IPS-15b (cell line): ENCODE measurements around the gene CCDC85C.

Experiments used
- H3K27me3 ChIP-seq: one replicate; pipeline ENCODE4 v1.6.1; 2013; ENCODE audit warnings: low read length; ENCODE audit not compliant: control insufficient read depth, insufficient read depth
- H3K36me3 ChIP-seq: one replicate; pipeline ENCODE4 v1.6.1; 2013; ENCODE audit warnings: low read length; ENCODE audit not compliant: control insufficient read depth, insufficient read depth
- H3K4me1 ChIP-seq: one replicate; pipeline ENCODE4 v1.6.1; 2013; ENCODE audit warnings: mild to moderate bottlenecking, low read length; ENCODE audit not compliant: control insufficient read depth, insufficient read depth
- H3K4me3 ChIP-seq: one replicate; pipeline ENCODE4 v1.5.1; 2013; ENCODE audit warnings: low read depth, low read length
- H3K9ac ChIP-seq: one replicate; pipeline ENCODE4 v1.6.1; 2013; ENCODE audit warnings: low read depth, mild to moderate bottlenecking, low read length
- H3K9me3 ChIP-seq: one replicate; pipeline ENCODE4 v1.6.1; 2013; ENCODE audit warnings: mild to moderate bottlenecking, low read length; ENCODE audit not compliant: control insufficient read depth, insufficient read depth

Gene CCDC85C

DNA sequence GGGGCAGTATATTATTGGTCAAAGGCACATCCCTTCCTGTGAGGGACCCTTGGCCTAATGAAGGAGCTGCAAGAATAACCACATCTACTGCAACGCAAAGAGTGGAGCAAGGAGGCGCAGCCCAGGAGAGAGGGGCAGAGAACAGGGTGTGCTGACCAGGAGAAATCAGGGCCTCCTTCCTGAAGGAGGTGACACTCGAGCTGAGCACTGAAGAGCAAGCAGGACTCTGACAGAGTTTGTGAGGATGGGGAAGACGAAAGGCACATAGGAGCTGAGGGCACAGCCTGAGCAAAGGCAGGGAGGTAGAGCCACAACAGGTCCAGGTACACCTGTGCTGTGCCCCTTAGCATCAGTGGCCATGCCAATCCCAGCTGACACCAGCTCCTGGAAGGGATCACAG, 60.6 kb downstream of the CCDC85C start:
- no peaks in the 10 kb centered on the region for H3K9me3 ChIP-seq
- H3K9ac ChIP-seq = no peak overlapping the region
- no peaks in the 10 kb centered on the region for H3K27me3 ChIP-seq
- no peak overlapping the region for H3K4me3 ChIP-seq
- no peaks in the 10 kb centered on the region for H3K36me3 ChIP-seq
- peaks cover 17% of the 10 kb centered on the region for H3K4me1 ChIP-seq

DNA sequence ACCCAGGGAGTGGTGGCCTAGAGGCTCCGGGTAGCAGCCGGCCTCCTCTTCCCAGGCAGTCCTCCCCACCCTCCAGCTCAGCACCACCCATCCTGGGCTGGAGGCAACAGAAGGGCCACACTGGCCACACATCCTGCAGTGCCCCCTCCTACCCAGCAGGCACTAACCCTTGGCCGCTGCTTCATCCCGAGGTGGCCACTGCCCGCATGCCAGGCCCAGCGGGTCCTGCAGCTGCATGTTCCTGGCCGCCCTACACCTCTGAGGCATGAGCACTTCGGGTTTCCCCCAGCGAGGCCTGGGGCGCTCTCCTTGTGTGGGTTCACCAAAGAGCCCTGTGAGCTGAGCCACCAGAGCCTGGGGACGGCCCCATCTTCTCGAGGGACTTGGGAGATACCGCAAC, 61.4 kb downstream of the CCDC85C start:
- Histone ChIP-seq H3K36me3 (no peaks in the 10 kb centered on the region), H3K4me3 (no peak overlapping the region), H3K27me3 (no peaks in the 10 kb centered on the region), H3K9ac (no peak overlapping the region), H3K4me1 (peaks cover 19% of the 10 kb centered on the region), H3K9me3 (no peaks in the 10 kb centered on the region)

DNA sequence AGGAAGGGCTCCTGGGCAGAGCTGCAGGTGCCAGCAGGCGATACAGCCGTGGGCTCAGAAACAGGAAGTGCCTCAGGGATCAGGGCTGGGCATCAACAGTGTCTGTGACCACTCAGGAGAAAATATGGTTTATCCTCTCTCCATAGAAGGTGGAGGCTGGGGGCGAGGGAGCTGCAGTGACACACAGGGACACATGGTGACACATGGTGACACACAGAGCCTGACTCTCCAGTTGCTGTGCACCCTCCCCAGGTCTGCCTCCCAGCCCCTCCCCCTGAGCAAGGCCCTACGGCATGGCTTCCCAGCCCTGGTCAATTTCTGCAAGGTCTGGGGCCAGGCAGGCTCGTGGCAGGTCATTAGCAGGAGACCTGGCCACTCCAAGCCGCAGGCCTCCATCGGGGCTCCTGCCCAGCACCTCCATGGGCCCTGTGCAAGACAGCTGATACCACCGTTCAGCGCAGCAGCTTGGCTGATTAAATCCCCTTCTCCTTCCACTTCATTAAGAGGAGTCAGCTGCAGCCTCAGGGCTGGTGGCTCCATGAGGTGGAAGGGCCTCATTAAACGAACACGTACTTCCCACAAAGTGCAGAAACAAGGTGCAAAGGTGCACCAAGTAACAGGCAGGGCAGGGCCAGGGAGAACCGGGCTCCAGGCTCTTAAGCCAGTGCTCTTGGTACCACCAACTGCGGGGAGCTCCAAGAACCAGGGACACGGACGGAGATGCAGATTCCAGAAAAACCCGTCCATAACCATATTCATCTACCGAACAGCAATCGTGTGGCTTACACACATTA, 62.1 kb downstream of the CCDC85C start:
- Histone ChIP-seq H3K4me1 (peaks cover 19% of the 10 kb centered on the region), H3K36me3 (no peaks in the 10 kb centered on the region), H3K4me3 (no peak overlapping the region), H3K9ac (no peak overlapping the region), H3K27me3 (no peaks in the 10 kb centered on the region), H3K9me3 (no peaks in the 10 kb centered on the region)

DNA sequence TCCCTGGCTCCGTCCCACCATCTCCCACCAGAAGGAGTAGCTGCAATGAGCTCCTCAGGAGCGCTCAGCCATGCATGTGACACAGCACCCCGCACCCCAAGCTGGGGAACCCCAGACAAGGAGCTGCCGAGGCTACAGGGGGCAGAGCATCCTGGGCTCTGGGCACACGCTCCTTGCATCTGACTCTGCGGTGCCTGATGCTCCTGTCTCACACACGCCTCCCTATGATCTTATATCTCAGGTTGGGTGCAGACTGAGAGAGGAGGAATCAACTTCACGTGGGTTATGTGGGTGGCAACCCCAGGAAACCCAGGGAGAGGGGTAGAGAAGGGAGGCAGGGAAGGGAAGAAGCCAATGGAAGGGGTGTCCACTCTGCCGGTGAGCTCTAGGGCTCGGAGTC, 62.8 kb downstream of the CCDC85C start:
- Histone ChIP-seq H3K36me3 (no peaks in the 10 kb centered on the region), H3K9ac (no peak overlapping the region), H3K27me3 (no peaks in the 10 kb centered on the region), H3K4me1 (peaks cover 14% of the 10 kb centered on the region), H3K9me3 (no peaks in the 10 kb centered on the region), H3K4me3 (no peak overlapping the region)

DNA sequence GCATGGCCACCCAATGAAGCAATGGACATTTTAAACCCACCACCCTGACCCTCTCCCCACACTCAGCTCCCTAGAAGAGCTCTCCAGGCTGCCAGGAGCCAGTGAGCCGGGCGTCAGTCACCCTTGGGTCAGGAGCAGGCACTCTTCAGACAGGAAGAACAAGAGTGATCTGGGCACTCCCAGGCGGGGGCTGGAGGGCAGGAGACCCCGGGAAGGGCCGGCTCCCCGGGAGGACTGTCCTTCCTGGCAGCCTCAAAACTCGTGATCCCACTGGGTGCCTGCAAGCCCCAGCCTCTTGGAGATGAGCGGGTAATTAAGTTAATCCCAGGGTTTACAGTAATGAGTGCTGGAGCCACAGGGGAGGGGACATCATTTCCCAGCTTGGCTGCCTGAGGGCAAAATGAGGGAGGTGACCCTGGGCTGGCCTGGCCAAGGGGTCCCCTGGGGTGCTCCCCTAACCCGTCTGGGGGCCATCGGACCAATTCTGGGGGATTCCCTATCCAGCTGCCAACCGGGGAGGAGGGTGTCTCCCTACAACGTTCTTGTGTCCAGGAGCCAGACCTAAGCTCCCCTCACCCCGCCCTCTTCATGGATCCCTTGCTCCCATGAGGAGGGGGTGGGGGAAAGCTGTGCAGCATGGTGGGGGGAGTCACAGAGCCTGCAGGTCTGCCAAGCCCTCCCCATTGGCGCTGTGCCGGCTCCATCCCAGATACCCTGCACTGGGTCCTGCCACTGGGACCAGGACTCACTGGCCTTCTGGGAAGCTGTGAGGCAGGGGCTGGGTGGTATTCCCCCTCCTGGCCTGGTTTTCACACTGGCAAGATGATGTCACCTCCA, 63.6 kb downstream of the CCDC85C start:
- H3K9ac ChIP-seq = no peak overlapping the region
- no peaks in the 10 kb centered on the region for H3K36me3 ChIP-seq
- no peaks in the 10 kb centered on the region for H3K9me3 ChIP-seq
- H3K4me3 ChIP-seq = no peak overlapping the region
- H3K4me1 ChIP-seq = peaks cover 7% of the 10 kb centered on the region
- no peaks in the 10 kb centered on the region for H3K27me3 ChIP-seq

DNA sequence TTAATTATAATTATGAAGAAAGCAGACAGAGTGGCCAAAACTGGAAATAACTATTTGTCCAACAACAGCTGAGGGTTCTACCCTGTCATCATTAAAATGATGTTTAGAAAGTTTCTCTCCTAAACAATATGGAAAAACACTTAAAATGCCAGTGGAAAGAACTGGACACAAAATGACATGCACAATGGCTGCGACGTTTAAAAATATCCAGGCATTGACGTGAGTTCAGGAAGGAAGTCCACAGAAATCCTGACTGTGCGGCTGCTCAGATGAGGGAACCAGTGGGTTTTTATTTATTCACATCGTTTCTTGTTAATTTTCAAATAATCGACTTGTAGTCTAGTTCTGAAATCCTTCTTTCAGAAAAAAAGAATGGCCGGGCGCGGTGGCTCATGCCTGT, 64.5 kb downstream of the CCDC85C start:
- Histone ChIP-seq H3K36me3 (peaks cover 5% of the 10 kb centered on the region), H3K9ac (no peak overlapping the region)

DNA sequence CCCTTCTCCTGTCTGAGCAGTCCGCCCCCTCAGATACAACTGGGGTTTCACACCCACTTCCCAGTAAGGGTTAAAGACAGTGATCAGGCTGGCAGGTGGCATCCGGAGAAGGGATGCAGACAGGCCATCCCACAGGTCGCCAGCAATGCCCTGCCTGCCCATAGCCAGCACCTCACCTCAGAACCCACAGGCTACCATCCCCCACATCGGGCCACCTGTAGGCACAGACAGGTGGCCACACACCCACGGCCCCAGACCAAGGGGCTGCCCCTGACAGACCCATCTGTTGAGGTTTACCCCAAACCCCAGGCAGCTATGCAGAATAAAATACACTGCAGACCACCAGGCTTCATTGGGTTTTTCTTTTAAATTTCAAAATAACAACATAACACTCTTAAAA, 65.3 kb downstream of the CCDC85C start:
- no peak overlapping the region for H3K9ac ChIP-seq
- H3K9me3 ChIP-seq = no peaks in the 10 kb centered on the region
- no peak overlapping the region for H3K4me3 ChIP-seq
- H3K27me3 ChIP-seq = no peaks in the 10 kb centered on the region
- peaks cover 5% of the 10 kb centered on the region for H3K36me3 ChIP-seq
- peaks cover 5% of the 10 kb centered on the region for H3K4me1 ChIP-seq

More for the DNA sequence above, 64.5 kb downstream of the CCDC85C start:
- no peak overlapping the region for H3K4me3 ChIP-seq
- H3K9me3 ChIP-seq = no peaks in the 10 kb centered on the region
- peaks cover 5% of the 10 kb centered on the region for H3K4me1 ChIP-seq
- H3K27me3 ChIP-seq = no peaks in the 10 kb centered on the region

DNA sequence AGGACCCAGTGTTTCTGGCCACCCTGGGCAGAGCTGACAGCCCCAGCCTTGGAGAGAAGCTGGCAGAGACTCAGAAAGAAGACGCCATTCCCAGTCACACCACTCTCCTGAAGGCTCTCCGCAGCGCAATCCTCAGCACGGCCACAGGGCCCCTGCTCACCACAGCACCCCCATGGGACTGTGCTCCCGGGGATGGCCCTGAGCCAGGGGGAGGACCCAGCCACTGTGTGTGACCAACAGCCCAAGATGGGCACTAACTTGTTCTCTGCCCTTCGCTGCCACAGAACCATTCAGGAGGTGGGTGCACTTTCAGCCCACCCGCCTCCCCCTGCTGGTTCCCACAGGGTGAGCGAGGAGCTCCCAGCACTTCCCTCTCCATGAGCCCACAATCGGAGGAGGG, 65.7 kb downstream of the CCDC85C start:
- Histone ChIP-seq H3K9me3 (no peaks in the 10 kb centered on the region), H3K27me3 (no peaks in the 10 kb centered on the region), H3K36me3 (peaks cover 5% of the 10 kb centered on the region), H3K9ac (no peak overlapping the region), H3K4me1 (peaks cover 5% of the 10 kb centered on the region), H3K4me3 (no peak overlapping the region)

DNA sequence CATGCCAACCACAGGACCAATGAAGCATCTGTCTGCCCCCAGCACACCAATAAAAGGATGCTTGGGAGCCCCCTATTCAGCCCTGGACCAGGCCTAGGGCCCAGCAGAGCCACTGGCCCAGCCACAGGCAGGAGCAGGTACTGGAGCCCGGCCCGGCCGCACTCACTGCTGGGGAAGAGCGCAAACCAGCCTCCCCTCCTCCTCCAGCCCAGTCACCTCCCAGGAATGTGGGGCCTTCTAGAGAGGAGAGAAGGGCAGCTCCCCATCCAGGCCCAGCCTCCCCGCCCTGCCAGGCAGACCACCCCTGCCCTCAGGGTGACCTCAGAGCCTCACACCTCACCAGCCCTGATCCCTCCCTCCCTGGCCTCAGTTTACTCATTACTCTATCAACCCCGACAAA, 66.6 kb downstream of the CCDC85C start:
- Histone ChIP-seq H3K9ac (no peak overlapping the region), H3K36me3 (peaks cover 5% of the 10 kb centered on the region), H3K9me3 (no peaks in the 10 kb centered on the region), H3K27me3 (no peaks in the 10 kb centered on the region), H3K4me1 (peaks cover 5% of the 10 kb centered on the region), H3K4me3 (no peak overlapping the region)

DNA sequence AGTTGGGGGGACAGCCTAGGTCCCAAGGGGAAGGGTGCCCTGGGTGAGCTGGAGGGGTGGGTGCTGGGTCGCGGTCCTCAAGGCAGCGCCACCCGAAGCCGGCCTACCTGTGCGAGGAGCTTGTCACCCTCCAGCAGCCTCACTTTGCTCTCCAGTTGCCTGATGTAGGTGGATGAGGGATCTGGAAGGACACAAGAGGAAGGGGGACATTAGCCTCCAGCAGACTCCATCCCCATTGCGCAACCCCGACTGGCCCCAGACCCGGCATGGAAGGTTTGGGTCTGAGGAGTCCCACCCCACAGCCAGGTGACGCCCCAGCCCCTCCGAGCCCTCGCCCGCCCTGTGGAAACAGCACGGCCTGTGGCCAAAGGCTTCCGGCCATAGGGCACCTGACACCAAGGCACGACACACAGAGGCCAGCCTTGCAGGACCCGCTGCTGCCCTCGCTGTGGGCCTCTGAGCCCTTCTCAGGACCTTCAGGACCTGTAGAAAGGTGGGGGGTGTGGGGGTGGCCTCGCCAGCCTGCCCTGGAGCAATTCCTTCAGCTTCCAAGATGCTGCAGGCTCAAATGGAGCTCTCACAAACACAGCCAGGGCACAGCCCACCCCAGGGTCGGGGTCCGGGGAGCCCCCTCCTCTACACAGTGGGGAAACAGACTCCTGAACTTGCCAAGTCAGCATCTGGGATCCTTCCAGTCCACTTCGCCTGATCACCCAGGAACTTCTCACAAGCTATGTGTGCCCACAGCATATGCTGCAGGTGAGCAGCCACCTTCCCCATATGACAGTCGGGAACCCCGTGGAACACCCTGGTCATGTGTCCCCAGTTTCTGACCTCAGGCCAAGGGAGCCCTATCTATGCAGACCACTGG, 67.9 kb downstream of the CCDC85C start:
- H3K9me3 ChIP-seq = no peaks in the 10 kb centered on the region
- no peak overlapping the region for H3K4me3 ChIP-seq
- H3K9ac ChIP-seq = peak overlapping the region; percentile 12
- H3K27me3 ChIP-seq = no peaks in the 10 kb centered on the region
- H3K4me1 ChIP-seq = peaks cover 5% of the 10 kb centered on the region
- H3K36me3 ChIP-seq = peaks cover 5% of the 10 kb centered on the region

DNA sequence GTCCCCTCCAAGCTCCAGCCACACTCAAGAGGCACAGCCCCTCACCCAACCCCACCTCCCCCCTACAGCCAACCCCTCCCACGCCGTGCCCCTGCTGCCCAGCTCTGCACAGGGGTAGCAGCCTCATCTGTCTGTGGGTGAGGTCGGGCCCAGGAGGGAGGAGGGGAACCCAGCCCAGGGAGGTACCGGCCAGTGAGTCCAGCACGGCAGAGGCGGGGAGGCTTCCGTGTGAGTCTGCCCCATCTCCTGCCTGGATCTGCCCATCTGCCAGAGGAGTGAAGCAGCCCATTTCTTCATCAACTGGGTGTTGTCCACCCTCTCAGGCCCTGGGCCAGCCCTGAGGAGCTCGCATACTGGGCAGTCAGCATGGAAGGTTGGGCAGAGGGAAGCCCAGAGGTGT, 68.6 kb downstream of the CCDC85C start:
- H3K9me3 ChIP-seq = no peaks in the 10 kb centered on the region
- H3K9ac ChIP-seq = no peak overlapping the region
- peaks cover 5% of the 10 kb centered on the region for H3K36me3 ChIP-seq
- no peaks in the 10 kb centered on the region for H3K27me3 ChIP-seq
- no peak overlapping the region for H3K4me3 ChIP-seq
- peaks cover 10% of the 10 kb centered on the region for H3K4me1 ChIP-seq
